Stimulated activated naive CD4-positive, alpha-beta T cell treated with Interleukin-2 at 50 U/mL for 16 hours (primary cell): ENCODE measurements around the gene TROAP.
"Not testable (repeated sequence)": the region's sequence is repeated elsewhere in the genome, so short reads cannot be mapped to it uniquely, and the experiment has no call there.

Source experiments
- DNase-seq: peaks from one replicate; lab custom pipeline; 2025; lab: John Stamatoyannopoulos, UW

The TROAP gene, protein sequence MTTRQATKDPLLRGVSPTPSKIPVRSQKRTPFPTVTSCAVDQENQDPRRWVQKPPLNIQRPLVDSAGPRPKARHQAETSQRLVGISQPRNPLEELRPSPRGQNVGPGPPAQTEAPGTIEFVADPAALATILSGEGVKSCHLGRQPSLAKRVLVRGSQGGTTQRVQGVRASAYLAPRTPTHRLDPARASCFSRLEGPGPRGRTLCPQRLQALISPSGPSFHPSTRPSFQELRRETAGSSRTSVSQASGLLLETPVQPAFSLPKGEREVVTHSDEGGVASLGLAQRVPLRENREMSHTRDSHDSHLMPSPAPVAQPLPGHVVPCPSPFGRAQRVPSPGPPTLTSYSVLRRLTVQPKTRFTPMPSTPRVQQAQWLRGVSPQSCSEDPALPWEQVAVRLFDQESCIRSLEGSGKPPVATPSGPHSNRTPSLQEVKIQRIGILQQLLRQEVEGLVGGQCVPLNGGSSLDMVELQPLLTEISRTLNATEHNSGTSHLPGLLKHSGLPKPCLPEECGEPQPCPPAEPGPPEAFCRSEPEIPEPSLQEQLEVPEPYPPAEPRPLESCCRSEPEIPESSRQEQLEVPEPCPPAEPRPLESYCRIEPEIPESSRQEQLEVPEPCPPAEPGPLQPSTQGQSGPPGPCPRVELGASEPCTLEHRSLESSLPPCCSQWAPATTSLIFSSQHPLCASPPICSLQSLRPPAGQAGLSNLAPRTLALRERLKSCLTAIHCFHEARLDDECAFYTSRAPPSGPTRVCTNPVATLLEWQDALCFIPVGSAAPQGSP

DNA sequence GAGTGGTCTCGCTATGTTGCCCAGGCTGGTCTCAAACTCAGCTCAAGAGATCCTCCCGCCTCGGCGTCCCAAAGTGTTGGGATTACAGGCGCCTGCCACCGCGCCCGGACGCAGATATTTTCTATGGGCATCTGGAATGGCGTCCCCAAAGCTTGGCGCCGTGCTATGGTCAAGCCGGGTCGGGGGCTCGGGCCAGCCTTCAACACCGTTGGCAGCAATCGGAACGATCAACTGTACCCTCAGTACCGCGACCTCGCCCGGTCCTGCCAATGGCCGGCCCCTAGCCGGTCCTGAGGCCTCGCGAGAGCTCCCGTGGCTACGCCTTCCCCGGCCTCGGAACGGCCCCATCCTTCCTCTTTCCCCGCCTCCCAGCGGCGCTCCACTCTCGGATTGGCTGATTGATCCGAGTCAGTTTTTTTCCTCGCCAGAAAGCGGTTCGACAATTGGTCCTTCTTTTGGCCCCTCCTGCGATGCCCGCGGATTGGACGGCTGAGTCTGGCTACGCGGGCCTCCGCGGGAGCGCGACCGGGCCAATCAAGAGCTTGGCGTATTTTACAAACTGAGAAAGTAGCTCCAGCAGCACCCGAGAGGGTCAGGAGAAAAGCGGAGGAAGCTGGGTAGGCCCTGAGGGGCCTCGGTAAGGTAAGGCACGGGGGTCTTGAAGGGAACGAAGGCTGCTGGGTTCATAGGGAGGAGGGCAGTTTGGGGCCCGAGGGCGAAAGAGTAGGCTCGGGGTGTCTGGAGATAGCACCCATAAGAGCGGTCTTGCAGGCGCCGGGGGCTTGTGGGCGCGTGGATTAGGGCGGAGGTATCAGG, at the start of gene TROAP:
TROAP (plus strand) TSS at position 548 of the 816 bp plus-strand sequence. CDS start 354 bp downstream, outside the sequence.
- DNase-seq, result peak; percentile 96

DNA sequence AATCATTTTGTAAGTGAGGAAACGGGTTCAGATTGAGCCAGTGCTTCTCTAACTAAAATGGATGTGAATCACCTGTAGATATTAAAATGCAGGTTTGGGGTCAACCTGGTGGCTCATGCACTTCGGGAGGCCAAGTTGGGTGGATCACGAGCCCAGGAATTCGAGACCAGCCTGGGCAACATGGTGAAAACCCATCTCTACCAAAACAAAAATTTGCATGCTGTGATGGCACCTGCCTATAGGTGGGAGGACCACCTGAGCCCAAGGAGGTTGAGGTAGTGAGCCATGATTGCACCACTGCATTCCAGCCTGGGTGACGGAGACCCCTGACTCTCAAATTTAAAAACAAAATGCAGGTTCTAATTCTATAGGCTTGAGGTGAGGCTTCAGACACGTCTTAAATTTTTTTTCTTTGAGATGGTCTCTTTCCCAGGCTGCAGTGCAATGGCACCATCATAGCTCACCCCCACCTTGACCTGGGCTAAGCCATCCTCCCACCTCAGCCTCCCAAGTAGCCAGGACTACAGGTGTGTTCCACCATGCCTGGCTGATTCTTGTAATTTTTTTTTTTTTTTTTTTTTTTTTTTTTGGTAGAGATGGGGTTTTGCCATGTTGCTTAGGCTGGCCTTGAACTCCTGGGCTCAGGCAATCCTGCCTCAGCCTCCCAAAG, 49.2 kb upstream of the TROAP start:
- DNase-seq, result no peak

DNA sequence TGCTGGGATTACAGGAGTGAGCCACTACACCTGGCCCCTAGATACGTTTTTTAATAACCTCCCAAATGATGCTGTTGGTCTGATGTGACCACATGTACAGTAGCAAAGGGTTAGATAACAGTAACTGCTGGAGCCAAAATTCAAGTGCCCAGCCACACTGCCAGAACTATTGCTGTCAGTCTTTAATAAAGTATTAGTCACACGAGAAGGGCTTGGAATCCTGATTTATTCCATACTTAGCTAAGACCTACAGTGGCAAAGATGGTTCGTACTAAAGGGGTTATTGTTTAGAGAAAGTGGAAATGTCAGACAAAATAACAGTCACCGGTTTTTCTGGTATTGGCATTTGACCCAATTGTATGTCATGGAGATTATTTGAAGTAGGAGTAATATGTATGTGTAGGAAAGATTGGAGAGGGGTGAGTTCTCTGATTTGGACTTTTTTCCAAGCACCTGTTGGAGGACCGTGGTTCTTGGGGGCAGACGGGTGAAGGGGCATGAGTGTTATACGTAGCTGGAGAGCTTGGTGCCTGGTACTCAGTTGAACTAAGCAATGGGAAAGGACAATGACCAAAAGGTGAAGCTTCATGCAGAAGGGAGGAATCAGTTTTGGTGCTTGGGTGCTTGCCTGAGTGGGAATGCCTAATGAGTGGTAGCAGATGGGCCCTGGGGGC, 48.5 kb upstream of the TROAP start:
- no peak for DNase-seq

DNA sequence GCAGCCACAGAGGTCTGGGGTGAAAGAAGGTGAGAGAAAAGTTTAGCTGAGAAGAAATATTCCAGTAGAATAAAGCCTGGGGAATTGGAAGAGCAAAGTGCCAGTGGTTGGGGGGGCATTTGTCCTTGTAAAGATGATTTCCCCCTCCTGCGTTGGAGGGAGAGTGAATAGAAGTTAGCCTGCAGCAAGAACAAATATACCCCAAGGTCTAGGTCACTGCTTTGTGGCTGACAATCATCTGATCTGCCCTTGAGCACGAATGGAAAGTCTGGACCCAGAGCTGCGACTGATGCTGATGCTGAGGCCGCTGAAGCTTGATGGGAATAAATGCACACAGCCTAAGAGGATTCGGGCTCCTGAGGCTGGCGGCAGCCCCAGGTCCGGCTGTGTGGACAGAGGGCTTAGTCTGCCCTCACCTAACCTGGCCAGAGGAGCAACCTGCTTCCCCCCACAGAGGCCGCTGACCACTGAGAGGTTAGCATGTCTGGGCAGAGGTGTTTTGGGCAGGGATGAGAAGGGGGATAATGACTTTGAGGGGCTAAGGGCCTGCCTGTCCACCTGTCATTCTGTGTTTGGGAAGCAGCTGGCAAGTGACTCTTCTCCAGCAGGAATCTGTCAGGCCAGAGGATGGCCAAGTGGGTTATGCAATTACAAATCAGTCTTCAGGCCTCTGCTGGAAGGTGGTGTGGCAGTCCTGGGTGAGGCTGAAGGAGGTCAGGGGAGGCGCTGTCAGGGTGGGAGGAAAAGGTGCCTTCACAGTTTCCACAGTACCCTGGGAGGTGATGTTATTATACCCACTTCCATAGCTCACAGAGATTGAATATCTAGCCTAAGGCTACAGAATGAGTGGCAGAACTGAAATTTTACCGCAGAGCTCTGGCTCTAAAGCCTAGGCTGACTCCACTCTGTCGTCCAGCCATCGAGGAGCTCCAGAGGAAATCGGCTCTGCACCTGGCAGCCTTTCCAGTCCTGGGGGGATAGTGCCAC, 46.5 kb upstream of the TROAP start:
- no peak for DNase-seq

DNA sequence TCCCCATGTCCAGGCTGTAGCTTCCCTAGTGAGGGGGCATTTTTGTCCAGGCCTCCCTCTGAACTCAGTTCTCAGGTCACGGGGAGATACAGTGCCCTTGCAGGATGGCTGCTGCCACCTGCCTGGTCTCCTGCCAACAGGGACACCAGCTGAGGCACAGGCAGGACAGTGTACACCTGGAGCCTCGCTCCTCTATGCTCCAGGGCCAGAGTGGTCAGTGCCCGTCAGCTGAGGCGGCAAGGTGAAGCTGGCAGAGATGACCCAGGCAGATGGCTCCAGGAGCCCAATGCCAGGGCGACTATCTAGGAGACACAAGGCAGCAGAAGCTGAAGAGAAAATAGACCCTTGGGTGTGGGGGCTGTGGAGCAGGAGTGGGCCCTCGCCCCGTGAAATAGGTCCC, 45.6 kb upstream of the TROAP start:
- no peak for DNase-seq

DNA sequence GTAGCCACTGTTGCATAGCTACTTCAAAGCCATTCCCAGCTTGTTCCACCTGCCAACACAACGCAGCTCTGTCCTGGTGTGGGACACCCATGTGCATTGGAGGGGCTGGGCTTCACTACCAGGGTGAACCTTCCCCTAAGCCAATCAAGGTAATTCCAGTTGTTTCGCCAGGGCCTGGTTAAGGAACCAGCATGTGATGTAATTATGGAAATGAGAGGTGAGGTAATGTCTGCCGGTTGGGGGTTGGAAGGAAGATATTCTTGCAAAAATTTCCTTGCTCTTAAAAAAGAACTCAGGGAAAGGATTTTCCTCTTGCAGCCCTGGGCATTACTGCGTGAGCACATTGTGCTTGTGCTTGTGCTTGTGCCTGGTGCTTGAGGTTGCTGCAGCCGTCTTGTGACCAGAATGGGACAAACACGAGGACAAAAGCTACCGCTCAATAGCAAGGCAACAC, 43.3 kb upstream of the TROAP start:
- no peak for DNase-seq

DNA sequence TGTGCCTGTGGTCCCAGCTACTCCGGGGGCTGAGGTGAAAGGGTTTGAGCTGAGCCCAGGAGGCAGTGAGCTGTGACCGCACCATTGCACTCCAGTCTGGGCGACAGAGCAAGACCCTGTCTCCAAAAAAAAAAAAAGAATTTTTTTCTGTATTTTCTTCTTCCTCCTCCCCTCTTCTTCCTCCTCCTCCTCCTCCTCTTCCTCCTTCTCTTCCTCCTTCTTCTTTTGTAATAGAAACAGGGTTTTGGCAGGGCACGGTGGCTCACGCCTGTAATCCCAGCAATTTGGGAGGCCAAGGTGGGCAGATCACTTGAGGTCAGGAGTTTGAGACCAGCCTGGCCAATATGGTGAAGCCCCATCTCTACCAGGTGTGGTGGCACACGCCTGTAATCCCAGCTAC, 42.5 kb upstream of the TROAP start:
- DNase-seq, result not testable (repeated sequence)

DNA sequence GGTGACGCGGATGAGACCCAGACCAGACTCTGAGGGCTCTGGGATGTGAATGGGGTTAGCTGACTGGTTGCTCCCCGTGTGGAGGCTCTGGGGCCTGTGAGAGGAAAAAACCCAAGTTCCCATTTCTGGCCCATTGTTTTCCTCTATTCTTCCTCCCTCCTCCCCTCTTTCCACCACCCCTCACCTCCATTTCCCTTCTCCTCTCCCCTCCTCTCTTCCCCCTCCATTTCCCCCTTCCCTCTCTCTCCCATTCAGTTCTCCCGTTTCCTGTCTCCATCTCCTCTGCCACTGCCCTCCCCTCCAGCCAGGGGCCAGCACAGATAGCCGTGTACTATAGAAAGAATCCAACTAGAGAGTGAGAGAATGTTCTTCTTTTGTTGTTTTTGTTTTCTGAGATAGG, 40.8 kb upstream of the TROAP start:
- no peak for DNase-seq

DNA sequence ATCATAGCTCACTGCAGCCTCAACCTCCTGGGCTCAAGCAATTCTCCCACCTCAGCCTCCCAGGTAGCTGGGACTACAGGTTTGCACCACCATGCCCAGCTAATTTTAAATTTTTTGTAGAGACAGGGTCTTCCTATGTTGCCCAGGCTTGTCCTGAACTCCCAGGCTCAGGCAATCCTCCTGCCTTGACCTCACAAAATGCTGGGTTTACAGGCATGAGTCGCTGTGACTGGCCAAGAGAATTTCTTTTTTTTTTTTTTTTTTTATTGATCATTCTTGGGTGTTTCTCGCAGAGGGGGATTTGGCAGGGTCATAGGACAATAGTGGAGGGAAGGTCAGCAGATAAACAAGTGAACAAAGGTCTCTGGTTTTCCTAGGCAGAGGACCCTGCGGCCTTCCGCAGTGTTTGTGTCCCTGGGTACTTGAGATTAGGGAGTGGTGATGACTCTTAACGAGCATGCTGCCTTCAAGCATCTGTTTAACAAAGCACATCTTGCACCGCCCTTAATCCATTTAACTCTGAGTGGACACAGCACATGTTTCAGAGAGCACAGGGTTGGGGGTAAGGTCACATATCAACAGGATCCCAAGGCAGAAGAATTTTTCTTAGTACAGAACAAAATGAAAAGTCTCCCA, 40.2 kb upstream of the TROAP start:
- DNase-seq, result not testable (repeated sequence)

DNA sequence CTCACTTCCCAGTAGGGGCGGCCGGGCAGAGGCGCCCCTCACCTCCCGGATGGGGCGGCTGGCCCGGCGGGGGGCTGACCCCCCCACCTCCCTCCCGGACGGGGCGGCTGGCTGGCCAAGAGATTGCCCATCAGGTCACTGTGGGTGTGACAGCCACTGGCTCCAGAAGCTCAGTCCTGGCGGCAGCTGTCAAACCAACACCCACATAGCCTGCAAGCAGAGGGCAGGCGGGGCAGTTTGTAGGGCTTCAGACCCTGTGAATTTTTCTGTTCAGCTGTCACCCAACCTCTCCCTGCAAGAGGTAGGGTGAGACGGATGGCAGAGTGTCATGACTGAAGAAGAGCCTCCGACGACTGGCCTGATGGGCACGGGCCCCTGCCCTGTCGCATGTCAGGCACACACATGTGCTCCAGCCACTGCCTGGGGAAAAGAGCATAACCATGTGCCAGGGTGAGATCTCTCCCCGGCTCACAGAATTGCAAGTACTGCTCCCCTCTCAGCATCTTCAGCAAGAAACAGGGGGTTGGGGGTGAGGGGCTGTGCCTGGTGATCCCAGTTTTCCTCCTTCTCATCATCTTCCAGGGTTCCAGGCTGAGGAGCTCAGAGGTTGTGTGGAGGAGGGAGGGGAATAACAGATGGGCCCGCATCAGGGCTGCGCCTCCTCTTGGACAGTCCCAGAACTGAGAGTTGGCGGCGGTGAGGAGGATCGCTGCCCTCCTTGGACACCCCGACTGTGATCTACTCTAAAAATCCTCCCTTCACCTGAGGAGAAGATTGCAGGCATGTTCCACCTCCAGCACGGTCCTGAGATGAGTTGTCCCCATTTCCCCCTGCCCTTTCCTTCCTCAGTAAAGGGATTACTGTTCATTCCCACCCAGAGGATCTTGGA, 39.3 kb upstream of the TROAP start:
- no peak for DNase-seq

DNA sequence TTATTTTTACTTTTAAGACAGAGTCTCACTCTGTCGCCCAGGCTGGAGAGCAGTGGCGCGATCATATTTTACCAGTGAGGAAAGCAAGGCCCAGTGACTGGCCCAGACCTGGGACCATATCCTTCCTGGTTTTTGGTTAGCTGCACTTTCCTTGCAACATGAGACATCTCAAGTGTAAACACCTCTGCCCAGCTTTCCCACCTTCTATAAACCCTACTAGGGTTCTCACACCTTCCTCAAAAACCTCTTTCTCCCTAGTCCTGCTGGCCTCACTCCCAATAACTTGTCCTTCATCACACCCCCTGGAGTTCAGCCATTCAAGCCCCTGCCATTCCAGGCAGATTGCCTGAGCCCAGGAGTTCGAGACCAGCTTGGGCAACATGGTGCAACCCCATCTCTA, 38.4 kb upstream of the TROAP start:
- no peak for DNase-seq

DNA sequence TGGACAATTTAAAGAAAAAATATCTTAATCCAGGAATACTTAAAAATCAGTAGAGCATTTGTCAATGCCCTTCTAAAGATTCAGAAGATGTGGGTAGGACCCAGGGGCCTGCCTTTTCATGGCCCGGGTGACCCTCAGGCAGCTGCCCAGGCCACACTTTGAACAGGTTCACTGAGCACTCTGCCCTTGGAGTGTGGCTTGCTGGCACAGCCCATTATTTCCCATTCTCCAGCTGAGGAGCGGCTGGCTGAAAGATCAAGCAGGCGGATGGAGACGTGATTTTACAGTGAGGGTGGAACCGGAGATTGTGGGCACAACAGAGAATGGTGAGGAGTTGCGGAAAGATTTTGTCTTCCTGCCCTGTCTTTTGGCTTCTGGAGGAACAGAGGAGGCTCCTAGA, 35.2 kb upstream of the TROAP start:
- DNase-seq, result no peak

DNA sequence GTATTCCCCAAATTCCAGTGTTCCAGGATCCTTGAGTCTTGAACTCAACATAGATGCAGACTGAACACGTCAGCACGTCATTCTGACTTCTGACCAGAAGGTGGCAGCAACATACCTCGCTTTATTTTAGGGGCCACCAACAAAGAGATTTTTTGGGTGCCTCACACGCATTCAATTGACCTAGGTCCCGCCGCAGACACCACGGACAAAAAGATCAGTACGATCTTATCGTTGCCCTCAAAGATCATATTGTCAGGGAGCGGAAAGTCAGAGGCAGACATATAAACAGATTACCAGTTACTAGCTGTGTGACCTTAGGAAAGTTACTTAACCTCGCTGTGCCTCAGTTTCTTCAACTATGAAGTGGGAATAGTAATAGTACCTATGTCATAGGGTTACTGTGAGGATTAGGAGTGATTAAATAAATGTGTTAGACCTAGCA, 34.6 kb upstream of the TROAP start:
- peak; percentile 50 for DNase-seq

DNA sequence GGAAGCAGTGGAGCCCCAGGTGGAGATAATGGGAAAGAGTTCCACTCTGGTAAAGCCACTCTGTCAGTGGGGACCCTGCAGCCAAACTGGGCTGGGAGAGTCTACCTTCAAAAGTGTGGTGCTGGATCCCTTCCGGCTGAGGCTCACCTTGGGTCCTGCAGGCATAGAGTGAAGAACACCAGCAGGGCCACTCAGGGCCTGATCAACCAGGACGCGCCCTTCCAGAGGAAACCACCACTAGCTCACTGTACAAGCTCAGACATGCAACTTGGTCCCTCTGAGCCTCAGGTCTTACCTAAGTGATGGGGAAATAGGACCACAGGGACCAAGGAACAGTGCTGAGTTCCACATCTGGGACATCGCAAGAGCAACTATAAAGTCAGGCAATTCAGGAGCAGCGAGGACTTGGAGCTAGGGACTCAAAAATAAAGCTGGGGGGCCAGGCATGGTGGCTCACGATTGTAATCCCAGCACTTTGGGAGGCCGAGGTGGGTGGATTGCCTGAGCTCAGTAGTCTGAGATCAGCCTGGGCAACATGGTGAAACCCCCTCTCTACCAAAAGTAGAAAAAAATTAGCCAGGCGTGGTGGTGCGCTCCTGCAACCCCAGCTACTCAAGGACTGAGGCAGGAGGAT, 34.0 kb upstream of the TROAP start:
- DNase-seq, result no peak

DNA sequence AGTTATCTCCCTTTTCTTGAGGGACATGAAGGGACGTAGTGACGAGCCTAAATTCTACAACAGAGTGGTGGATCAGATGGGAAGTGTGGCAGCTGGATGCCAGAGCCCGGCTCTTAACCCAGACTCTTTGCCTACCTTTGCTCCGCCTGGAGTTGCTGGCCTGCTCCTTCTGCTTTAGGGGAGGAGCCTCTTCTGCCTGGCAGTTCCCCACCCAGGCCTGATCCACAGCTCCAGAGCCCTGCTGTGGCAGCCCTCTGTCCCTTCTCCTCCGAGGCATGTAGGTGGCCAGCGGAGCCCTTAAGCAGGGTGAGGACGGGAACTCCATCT, 30.4 kb upstream of the TROAP start:
- DNase-seq, result no peak

DNA sequence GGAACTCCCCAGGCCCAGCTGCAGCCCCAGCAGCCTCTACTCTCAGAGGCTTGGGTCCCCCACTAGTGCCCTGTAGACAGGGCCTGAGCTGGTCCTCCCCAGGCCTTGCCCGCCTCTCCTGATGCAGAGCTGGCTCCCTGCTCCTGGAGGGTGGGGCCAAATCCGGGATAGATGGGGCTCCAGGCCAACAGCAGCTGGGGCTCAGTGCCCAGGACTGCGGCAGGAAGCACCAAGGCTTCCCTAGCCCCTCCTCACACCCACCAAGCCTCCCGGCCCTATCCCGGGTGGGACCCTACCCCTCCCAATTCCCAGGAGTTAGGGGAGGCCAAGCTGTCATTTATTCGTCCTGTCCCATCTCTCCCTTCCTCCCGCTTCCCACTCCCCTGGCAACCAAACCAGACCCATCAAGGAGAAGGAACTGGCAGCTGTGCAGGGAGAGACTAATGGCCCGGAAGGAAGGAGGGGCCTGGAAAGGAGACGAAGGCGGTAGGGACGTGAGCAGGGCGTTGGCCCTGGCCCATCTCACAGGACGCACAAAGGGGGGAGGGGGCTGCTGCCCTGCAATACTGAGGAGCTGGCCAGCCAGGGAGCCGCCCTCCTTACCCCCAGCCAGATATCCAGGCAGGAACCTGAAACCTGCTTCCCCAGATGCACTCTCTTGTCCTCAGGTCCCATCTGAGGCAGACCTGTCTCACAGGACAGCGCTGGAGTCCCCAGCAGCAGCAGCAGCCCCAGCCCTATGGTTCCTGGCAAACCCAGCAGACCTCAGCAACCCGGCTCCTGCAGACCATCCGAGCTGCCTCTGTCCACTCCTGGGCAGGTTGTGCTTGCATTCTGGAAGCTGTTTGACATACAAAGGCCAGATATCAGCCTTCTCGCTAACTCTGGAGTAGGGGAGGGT, 29.7 kb upstream of the TROAP start:
- no peak for DNase-seq
